ENCODE measurements around the gene CAPN5.

The CAPN5 gene

DNA sequence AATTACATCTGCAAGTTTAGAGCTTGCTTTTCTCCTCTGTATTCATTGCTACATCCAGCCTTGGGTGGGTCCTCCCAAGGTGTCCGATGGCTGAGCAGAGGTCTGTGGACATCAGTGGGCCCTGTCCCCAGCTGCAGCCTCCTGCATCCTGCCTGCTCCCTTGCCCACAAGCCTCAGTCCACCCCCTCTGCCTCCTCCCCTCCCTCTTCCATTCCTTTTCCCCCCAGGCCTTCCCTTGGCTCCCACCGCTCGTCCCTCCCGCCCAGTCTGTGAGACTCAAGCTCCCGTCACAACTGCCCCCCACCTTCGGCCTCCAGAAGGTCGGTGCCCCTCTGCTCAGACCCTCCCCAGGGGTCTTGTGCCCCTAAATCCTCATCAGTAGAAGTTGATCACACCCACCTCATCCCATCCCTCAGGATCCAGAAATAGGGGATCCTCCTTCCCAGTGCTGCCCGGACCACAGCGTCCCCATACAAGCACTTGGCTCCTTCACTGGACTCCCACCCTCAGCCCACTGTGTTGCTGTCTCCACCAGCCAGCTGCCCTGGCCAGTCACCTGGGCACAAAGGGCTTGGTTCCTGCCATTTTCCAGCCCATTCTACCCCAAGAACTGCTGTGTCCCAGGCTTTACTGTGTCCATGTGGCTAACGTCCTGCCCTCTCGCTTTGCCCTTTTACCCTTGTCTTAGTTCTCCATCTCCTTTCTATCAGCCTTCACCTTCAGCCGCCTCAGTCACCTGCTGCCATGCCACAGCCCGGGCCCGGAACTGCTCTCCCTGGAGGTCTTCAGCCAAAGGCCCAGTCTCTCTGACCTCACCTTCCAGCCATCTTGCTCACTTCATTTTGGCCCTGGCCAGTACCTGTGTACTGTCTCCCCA, 33.6 kb downstream of the CAPN5 start:
- DNase-seq (ENCODE audit: low read depth), result no peak

DNA sequence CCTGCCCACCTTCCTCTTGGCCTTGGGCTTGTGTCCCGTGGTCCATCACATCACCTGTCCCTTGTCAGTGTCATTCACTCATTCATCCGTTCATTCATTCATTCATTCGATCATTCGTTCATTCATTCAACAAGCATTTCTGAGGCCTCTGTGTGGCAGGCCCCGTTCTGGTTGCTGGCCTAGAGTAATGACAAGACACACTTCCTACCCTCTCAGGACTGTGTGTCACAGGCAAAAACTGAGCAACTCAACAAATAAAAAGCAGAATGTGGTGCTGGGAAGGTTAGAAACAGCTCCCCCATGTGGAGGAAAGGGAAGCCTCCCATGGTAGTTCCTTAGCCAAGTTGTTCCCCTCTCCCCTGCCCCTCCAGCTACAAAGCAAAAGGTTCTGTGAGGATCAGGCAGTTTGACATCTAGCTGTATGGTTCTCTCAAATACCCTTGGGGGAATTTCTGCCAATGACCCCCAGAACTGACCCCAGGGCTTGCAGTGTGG, 34.3 kb downstream of the CAPN5 start:
- no peak for DNase-seq (ENCODE audit: low read depth)

- DNase-seq (ENCODE audit: low read depth), result no peak
Measured at GRCh38 chr11:77102246-77103210, 35.8 kb downstream of the CAPN5 start, which contains the start of gene OMP. Gene OMP, plus strand, starts transcription at chr11:77102840. Its CDS starts 0 bp downstream, at chr11:77102840.

DNA sequence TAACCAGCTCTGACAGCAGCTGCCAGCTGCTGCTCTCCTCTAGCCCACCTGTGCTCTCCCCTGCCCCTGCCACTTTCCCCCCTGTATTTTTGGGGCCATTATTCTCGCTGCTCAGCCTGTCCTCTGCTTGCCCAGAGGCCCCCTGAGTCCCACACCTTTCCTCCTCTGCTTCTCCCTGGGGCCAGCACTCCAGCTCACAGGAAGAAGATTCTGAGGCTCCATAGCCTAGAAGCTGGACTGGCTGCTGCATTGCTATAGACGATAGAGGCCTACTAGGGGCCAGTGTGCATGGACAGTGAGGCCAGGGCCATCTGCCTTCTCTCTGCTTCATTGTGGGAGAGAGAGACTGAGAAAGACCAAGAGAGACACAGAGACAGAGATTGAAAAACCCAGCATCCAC, 36.5 kb downstream of the CAPN5 start:
- no peak for DNase-seq (ENCODE audit: low read depth)

DNA sequence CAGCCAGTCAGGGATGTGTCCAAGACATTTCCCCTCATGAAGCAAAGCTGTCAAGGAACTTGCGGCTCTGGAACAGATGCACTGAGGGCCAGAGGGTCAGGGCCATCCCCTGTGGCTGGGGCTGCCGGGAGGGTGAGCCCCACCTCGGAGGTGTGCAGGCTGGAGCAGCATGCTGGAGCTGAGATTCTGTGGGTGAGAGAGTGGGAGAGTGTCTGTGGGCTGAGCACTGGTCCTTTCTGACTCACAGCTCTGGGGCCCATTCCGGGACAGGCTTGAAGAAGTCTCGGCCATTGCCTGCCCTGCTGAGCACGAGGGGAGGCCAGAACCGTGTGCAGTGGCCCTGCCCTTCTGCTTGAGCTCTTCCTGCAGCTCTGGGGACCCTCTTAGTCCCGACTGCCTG, 38.0 kb downstream of the CAPN5 start:
- no peak for DNase-seq (ENCODE audit: low read depth)

DNA sequence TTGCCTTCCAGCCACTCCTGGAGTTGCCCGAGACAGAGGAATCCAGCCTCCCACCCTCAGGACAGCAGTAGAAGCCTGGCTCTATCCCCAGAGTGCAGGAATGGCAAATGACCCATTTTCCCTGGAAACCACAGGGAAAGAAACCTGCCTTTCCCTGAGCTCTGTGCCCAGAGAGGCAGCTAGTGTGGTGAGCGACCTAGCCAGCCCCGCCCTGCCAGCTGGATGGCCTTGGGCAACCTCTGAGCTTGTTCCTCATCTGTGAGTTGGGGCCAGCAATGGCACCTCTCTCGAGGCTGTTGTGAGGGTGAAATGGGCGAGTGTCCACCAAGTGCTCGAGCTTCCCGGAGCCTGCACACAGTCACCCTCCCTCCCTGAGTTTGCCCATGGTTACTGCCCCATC, 39.5 kb downstream of the CAPN5 start:
- DNase-seq (ENCODE audit: low read depth), result no peak

- no peak for DNase-seq (ENCODE audit: low read depth)
Measured at GRCh38 chr11:77106759-77107158, 40.0 kb downstream of the CAPN5 start.

- peak; percentile 66 for DNase-seq (ENCODE audit: low read depth)
Measured at GRCh38 chr11:77107950-77108349, 41.2 kb downstream of the CAPN5 start.

- DNase-seq (ENCODE audit: low read depth), result no peak
Measured at GRCh38 chr11:77108436-77108835, 41.7 kb downstream of the CAPN5 start.

DNA sequence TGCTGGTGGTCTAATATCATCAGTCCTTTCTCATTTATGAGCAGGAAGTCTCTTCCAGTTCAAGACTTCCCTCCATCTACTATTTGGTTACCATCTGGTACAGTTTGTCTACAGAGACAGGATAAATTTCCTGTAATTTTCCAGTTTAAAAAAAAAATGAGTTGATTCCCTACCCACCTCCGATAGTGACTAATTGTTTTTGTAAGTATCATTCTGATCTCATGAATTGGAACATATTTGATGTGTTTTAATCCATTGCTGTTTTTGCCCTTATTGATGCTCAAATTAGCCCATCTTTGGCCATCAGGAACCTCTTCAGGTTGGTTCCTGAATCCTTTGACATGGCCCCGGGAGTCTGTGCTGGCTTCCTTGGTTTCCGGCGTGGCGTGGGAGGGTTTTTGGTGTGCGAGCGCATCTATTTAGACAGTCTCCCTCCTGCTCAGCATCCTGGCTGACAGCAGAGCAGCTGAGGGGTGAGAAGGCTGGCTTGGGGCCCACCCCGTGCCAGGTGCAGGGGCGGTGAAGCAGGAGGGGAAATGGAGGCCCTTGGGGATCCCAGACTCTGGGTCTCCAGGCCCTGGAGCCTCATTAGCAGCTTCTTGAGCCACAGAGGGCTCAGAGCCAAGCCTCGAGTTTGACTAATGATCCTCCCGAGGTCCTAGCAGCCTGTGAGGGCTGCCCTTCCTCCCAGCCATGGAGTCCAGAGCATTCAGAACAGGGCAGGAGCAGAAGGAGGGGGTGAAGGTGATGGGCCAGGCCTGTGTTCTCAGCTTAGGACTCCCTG, 42.7 kb downstream of the CAPN5 start:
- no peak for DNase-seq (ENCODE audit: low read depth)

DNA sequence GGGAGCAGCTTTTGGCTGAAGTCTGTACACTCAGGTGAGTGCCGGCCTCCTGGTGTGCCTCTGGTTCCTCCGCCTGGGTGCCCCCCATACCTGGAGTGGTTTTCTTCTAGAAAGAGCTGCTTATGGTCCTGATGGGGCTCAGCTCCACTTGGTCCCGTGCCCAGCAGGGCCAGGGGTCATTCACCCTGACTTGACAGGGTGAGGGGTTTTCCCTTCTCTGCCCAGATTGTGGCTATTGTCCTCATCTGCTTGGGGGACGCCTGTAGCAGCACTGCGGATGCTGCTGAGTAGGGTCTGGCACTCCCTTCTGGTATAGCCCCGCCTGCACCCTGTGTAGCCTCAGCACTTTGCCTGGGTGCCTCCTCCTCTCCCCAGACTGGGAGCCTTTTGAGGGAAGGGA, 44.1 kb downstream of the CAPN5 start:
- no peak for DNase-seq (ENCODE audit: low read depth)

DNA sequence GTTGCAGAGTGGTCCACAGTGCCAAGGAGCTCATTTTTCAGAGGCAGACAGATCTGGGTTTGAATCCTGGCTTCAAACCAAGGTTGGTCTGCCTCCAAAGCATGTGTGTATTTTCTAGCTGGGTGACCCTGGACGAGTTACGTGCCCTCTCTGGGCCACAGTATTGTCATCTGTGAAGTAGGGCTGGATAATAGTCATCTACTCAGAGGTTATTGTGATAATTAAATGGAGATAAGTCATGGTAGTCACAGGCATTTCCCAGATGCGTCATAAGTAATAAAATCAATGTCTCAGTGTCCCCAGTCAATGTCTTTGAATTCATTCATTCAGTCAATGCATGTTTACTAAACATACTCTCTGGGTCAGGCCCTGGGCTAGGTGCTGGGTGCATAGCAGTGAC, 44.5 kb downstream of the CAPN5 start:
- no peak for DNase-seq (ENCODE audit: low read depth)

- no peak for DNase-seq (ENCODE audit: low read depth)
Measured at GRCh38 chr11:77111946-77112345, 45.2 kb downstream of the CAPN5 start.

DNA sequence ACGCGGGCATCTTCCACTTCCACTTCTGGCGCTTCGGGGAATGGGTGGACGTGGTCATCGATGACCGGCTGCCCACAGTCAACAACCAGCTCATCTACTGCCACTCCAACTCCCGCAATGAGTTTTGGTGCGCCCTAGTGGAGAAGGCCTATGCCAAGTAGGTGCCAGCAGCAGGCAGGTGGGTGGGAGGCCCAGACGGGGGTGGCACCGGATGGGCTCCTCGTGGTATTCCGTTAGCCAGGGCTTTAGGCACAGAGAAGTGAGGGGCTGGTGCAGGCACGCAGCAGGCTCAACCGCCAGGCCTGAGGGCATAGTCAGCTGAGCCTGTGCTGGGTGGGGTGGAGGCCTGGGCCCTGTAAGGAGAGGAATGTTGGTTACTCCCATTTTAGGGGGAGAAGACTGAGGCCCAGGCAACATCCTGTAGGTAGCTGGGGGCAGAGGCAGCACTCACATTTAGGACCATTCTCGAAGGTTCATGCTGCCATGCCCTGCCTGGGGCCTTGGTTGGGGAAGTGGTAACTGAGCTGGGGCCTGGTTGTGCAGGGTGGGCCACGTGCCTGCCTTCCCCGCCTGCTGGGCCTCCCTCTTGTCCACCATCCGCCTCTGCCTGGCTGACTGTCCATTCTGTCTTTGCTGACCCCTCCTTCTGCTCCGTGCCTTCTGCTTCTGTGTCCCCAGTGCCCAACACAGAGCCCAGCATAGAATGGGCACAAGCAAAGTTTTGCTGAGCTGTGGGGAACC, 46.0 kb downstream of the CAPN5 start:
- no peak for DNase-seq (ENCODE audit: low read depth)

DNA sequence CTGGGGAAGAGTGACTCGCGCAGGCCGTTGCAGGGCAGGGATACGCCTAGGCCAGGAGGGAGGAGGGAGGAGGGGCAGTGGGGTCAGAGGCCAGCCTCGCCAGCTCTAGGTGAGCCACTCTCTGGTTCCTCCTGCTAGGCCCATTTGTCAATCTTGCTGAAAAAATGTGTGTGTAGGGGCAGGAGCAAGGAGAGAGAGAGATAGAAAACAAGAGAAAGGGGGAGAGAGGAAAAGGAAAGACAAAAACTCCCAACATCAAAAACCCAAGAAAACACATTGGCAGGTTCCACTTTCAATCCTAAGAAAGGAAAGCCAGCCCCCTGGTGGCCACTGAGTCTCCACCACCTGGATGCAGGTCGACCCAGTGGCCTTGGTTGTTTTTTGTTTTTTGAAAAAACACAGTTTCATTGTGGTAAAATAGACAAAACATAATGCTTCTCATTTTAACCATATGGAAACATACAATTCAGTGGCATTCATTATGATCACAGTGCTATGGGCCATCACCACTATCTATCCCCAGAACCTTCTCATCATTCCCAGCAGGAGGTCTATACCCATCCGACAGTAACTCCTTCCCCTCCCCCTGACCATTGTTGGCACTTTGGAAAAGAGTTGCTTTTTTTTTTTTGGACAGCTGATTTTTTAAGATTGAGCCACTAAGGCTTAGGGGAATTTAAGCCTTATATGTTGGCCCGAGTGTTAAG, 46.8 kb downstream of the CAPN5 start:
- no peak for DNase-seq (ENCODE audit: low read depth)

GRCh38 chr11:77114089-77114463, 47.3 kb downstream of the CAPN5 start:
- DNase-seq (ENCODE audit: low read depth), result no peak

- DNase-seq (ENCODE audit: low read depth), result no peak
Measured at GRCh38 chr11:77115181-77115611, 48.4 kb downstream of the CAPN5 start.

- no peak for DNase-seq (ENCODE audit: low read depth)
Measured at GRCh38 chr11:77115956-77116355, 49.2 kb downstream of the CAPN5 start.

DNA sequence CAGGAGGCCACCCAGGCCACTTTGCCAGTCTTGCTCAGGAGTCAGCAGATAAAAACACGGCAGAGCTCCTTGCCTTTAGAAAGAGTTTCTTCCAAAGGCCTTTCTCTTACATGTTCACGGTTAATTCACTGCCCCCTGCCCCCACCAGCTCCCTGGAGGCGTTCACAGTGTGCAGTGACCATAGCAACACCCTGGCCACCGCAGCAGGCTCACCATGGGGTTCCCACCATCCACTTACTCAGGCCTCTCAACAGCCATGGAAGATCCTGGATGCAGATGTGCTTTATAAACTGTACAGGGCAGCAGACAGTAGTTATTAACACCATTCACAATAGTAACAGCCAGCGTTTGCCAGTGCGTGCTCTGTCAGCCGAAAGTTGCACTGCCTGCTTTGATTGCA, 50.7 kb downstream of the CAPN5 start:
- no peak for DNase-seq (ENCODE audit: low read depth)

GRCh38 chr11:77118086-77118485, 51.3 kb downstream of the CAPN5 start:
- DNase-seq (ENCODE audit: low read depth), result no peak

DNA sequence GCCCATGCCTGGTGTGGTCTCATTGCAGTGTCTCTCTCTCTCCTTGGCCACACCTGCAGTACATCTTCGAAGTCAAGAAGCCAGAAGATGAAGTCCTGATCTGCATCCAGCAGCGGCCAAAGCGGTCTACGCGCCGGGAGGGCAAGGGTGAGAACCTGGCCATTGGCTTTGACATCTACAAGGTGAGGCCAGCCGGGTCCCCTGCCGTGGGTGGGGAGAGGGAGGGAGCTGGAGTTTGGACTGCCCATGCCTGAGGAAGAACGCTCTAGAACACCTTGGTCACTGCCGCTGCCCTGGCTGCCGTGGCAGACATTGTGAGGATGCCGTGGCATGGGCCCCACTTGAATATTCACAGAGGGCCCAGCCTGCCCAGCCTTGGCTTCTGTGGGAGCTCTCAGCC, 52.2 kb downstream of the CAPN5 start:
- no peak for DNase-seq (ENCODE audit: low read depth)

Data from fibroblast of the conjunctiva (primary cell).